Measurements from ENCODE around the gene RPS6KA2. TPM values are rescaled to one million over a fixed set of nuclear protein-coding genes. Genes with fewer than 3 reads are reported as not detected.
"Not testable (repeated sequence)": the region's sequence is repeated elsewhere in the genome, so short reads cannot be mapped to it uniquely, and the experiment has no call there.

The RPS6KA2 gene
- total RNA-seq, 4 donors from 2014 or later, result 64.9 to 101 (median 81.6) TPM

DNA sequence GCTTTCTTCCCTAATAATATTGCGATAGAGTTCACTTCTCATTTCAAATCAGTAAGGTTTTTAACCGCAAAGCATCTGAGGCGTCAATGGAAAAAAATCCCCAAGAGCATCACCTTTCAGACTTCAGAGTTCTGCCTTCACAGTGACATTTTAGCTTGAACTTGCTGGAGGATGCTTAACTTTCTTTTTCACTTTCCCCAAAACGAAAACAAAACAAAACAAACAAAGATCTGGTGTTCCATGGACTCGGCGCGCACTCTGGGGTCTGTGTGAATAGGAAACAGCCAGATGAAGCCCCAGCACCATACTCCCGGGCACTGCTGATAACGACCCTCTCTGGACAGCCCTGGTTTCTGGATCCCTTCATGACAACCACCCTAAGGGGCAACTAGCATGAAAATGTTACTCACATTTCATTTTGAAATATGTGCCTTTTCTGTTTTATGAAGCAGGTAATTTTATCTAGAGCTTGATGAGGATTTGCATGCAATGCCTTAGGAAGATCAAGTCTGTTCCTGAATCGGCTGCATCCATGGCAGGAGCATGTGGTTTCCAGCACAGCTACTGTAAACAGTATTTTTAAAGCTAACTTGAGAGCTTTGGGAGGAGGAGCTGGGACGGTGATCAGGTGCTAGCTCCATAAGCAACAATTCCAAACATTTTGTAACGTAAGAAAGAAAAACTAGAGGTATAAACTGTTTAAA is 85.0 kb downstream of the RPS6KA2 start:
- Histone ChIP-seq H3K27ac (peak overlapping the region in 2 of 3 donors; percentile 14 to 71), H3K4me3 (replicated peaks in 1 of 3) (no peak overlapping the region), H3K36me3 (peaks cover 0 to 4% of the 10 kb centered on the region in 2 donors), H3K9me3 (no peaks in the 10 kb centered on the region), H3K4me1 (peaks cover 5 to 12% of the 10 kb centered on the region in 2 donors), H3K27me3 (no peaks in the 10 kb centered on the region)
- DNase-seq, result peak in 1 of 2 donors; percentile 19
- TF ChIP-seq POLR2A (IDR thresholded peaks at IDR 0.05), result no peak
- TF ChIP-seq, protein P1, sequence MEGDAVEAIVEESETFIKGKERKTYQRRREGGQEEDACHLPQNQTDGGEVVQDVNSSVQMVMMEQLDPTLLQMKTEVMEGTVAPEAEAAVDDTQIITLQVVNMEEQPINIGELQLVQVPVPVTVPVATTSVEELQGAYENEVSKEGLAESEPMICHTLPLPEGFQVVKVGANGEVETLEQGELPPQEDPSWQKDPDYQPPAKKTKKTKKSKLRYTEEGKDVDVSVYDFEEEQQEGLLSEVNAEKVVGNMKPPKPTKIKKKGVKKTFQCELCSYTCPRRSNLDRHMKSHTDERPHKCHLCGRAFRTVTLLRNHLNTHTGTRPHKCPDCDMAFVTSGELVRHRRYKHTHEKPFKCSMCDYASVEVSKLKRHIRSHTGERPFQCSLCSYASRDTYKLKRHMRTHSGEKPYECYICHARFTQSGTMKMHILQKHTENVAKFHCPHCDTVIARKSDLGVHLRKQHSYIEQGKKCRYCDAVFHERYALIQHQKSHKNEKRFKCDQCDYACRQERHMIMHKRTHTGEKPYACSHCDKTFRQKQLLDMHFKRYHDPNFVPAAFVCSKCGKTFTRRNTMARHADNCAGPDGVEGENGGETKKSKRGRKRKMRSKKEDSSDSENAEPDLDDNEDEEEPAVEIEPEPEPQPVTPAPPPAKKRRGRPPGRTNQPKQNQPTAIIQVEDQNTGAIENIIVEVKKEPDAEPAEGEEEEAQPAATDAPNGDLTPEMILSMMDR (IDR thresholded peaks at IDR 0.05), result no peak
- intact Hi-C loops (cut with DNase I), result no loop called here
- WGBS, 2 donors, result 53 to 58% methylated on average over 12 of the region's 12 CpGs

DNA sequence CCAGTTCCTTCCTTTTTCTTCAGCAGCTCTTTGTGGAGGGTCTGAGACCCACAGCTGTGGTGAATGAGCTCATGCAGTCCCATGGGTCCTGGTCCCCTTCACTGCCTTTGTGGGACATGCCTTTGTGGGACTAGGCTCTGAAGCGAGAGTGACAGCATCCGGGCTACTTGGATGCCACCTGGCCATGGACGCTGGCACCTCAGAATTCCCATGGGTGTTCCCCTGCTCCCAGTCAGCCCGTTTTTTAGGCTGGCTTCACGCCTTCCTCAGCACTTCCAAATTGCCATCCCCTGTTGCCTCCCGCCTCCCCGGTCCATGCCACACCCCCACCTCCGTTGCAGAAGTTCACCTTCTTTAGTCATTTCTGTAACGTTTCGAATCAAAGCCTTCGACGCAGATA is 85.7 kb downstream of the RPS6KA2 start:
- WGBS, 2 donors, result 81 to 84% methylated on average over 12 of the region's 12 CpGs
- no peak overlapping the region for H3K27ac ChIP-seq
- TF ChIP-seq, protein P1 (IDR thresholded peaks at IDR 0.05), result no peak
- no peak for TF ChIP-seq POLR2A (IDR thresholded peaks at IDR 0.05)
- no peaks in the 10 kb centered on the region for H3K9me3 ChIP-seq
- DNase-seq, result no peak
- no peaks in the 10 kb centered on the region for H3K27me3 ChIP-seq
- H3K4me3 ChIP-seq (replicated peaks in 1 of 3), result no peak overlapping the region
- peaks cover 5 to 12% of the 10 kb centered on the region in 2 donors for H3K4me1 ChIP-seq
- intact Hi-C loops (cut with DNase I), result no loop called here
- peaks cover 0 to 8% of the 10 kb centered on the region in 2 donors for H3K36me3 ChIP-seq

DNA sequence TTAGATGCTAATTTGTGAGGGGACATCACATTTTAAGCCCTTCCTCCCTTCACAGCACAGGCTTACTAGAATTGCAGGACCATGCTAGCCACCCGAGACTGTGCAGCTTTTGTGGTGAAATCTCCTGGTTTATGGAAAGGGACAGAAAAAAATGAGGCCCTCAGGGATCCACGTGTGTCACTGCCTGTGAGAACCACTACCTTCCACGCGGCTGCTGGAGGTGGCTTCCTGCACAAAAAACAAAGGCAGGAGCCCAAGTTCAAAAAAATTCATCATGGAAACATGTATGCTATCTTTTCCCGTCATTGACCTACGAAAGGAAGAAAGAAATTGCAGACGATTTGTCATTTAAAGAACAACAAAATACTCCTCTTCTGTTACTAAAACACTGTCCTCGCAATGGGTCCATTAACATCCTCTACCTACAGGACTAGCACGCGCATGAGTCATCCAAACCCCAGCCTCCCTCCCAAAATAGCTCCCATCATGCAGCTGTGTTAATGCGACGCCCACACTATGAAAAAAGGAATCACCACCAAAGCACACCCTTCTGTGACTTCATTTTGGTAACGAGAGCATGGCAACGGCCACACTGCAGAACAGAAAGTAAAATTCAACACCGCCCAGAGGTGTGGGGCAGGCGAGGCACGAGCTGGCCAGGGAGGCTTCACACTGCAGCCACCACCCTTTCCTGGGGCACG is 86.3 kb downstream of the RPS6KA2 start:
- Histone ChIP-seq H3K36me3 (peaks cover 0 to 14% of the 10 kb centered on the region in 2 donors), H3K4me1 (peaks cover 5 to 12% of the 10 kb centered on the region in 2 donors), H3K4me3 (replicated peaks in 1 of 3) (no peak overlapping the region), H3K9me3 (no peaks in the 10 kb centered on the region), H3K27me3 (no peaks in the 10 kb centered on the region), H3K27ac (no peak overlapping the region)
- TF ChIP-seq, protein P1 (IDR thresholded peaks at IDR 0.05), result no peak
- no peak for TF ChIP-seq POLR2A (IDR thresholded peaks at IDR 0.05)
- WGBS, 2 donors, result 76 to 82% methylated on average over 18 of the region's 18 CpGs
- intact Hi-C loops (cut with DNase I), result no loop called here
- peak in 1 of 2 donors; percentile 11 for DNase-seq

DNA sequence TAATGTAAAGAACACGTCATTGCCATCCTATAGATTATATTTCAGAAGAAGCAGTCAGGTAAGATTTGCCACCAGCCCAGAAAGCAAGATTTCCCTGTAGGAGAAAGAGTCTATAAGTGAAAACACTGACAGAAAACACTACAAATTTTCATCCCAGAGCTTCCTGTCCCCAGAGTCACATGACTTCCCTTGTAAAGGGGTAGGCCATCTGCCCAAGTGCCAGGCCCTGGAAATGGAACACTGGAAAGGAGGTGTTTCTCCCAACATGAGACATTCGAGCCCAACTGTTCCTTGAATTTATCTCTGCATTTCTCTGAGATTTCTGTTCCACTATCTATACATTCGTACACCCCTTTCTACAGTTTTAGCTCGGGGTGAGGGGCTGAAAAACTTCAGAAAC is 87.5 kb downstream of the RPS6KA2 start:
- Histone ChIP-seq H3K4me1 (peaks cover 5 to 12% of the 10 kb centered on the region in 2 donors), H3K27ac (no peak overlapping the region), H3K36me3 (peaks cover 0 to 25% of the 10 kb centered on the region in 2 donors), H3K27me3 (no peaks in the 10 kb centered on the region), H3K9me3 (no peaks in the 10 kb centered on the region), H3K4me3 (replicated peaks in 1 of 3) (no peak overlapping the region)
- 85 to 88% methylated on average over 4 of the region's 4 CpGs for WGBS, 2 donors
- intact Hi-C loops (cut with DNase I), result no loop called here
- TF ChIP-seq POLR2A (IDR thresholded peaks at IDR 0.05), result no peak
- TF ChIP-seq, protein P1 (IDR thresholded peaks at IDR 0.05), result no peak
- DNase-seq, result no peak

DNA sequence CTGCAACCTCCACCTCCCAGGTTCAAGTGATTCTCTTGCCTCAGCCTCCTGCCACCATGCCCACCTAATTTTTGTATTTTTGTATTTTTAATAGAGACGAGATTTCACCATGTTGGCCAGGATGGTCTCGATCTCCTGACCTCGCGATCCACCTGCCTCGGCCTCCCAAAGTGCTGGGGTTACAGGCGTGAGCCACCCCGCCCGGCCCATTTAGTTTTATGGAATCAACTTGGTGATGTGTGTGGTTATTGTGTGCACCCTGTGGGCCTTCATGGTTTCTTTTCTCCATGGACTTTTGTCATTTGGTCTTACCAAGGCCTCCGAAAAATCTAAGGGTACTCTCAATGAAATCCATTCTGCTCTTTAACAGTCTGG is 88.1 kb downstream of the RPS6KA2 start:
- H3K4me3 ChIP-seq (replicated peaks in 1 of 3); H3K27ac ChIP-seq; H3K9me3 ChIP-seq; DNase-seq; intact Hi-C loops (cut with DNase I); H3K27me3 ChIP-seq: not testable (repeated sequence)
- 98 to 99% methylated on average over 9 of the region's 9 CpGs for WGBS, 2 donors
- Histone ChIP-seq H3K4me1 (peaks cover 5 to 12% of the 10 kb centered on the region in 2 donors), H3K36me3 (peaks cover 0 to 28% of the 10 kb centered on the region in 2 donors)
